Nephron progenitor cell (in vitro differentiated cells): ENCODE data around the gene DZIP1.

Experiments
- DNase-seq: peaks from one replicate; pipeline ENCODE4 v3.0.0; 2021
- H3K27ac Mint-ChIP-seq: 2 replicates; pipeline ENCODE4 v1.8.0; 2021; ENCODE audit warnings: mild to moderate bottlenecking, moderate library complexity, mixed read lengths
- H3K27me3 Mint-ChIP-seq: 2 replicates; pipeline ENCODE4 v1.8.0; 2021; ENCODE audit warnings: mild to moderate bottlenecking, low read depth, mixed read lengths; ENCODE audit not compliant: poor library complexity
- H3K36me3 Mint-ChIP-seq: 2 replicates; pipeline ENCODE4 v1.8.0; 2021; ENCODE audit warnings: low read depth, mixed read lengths
- H3K4me1 Mint-ChIP-seq: 2 replicates; pipeline ENCODE4 v1.8.0; 2021; ENCODE audit warnings: mixed read lengths
- H3K4me3 Mint-ChIP-seq: 2 replicates; pipeline ENCODE4 v1.8.0; 2021; ENCODE audit warnings: mild to moderate bottlenecking, moderate library complexity, mixed read lengths
- H3K9me3 Mint-ChIP-seq: 2 replicates; pipeline ENCODE4 v1.8.0; 2021; ENCODE audit warnings: mild to moderate bottlenecking, moderate library complexity, mixed read lengths
- TF ChIP-seq, protein P1 (sequence below): fragments of 200-600 bp; sonication (generic); IDR thresholded peaks from 2 replicates; pipeline ENCODE4 v1.5.0; 2021; ENCODE audit warnings: antibody characterized with exemption

DZIP1 gene

GRCh38 chr13:95535243-95535642 is 109.3 kb downstream of the DZIP1 start:
- TF ChIP-seq, protein P1, sequence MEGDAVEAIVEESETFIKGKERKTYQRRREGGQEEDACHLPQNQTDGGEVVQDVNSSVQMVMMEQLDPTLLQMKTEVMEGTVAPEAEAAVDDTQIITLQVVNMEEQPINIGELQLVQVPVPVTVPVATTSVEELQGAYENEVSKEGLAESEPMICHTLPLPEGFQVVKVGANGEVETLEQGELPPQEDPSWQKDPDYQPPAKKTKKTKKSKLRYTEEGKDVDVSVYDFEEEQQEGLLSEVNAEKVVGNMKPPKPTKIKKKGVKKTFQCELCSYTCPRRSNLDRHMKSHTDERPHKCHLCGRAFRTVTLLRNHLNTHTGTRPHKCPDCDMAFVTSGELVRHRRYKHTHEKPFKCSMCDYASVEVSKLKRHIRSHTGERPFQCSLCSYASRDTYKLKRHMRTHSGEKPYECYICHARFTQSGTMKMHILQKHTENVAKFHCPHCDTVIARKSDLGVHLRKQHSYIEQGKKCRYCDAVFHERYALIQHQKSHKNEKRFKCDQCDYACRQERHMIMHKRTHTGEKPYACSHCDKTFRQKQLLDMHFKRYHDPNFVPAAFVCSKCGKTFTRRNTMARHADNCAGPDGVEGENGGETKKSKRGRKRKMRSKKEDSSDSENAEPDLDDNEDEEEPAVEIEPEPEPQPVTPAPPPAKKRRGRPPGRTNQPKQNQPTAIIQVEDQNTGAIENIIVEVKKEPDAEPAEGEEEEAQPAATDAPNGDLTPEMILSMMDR, result no peak
- Mint-ChIP-seq H3K36me3 (no peaks in the 10 kb centered on the region), H3K9me3 (no peaks in the 10 kb centered on the region), H3K4me1 (peaks cover 7% of the 10 kb centered on the region), H3K4me3 (no peak overlapping the region), H3K27me3 (peaks cover 6% of the 10 kb centered on the region), H3K27ac (no peak overlapping the region)
- DNase-seq, result no peak

GRCh38 chr13:95533545-95534160 is 110.9 kb downstream of the DZIP1 start:
- peak; percentile 36 for DNase-seq
- peaks cover 7% of the 10 kb centered on the region for H3K4me1 Mint-ChIP-seq
- no peak overlapping the region for H3K27ac Mint-ChIP-seq
- peaks cover 3% of the 10 kb centered on the region for H3K27me3 Mint-ChIP-seq
- TF ChIP-seq, protein P1, result no peak
- no peak overlapping the region for H3K4me3 Mint-ChIP-seq
- no peaks in the 10 kb centered on the region for H3K36me3 Mint-ChIP-seq
- H3K9me3 Mint-ChIP-seq, result no peaks in the 10 kb centered on the region

DNA sequence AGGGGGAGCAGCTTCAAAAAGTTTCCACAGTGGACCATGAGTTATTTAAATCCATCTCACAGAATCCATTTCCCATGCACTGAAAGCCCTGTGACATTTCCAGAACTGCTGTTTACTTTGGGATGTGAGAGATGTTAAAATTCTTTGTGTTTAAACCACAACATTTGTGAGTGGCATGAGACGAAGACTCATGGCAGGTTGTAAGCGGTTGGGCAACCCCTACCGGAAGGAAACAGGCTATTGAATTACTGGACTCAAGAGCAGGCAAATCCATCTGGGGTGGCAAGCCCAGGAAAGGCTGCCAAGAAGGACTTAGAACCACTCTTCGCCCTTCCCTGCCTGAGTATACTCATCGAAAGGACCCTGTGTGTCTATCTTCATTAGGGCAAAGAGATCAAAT is 114.3 kb downstream of the DZIP1 start:
- no peak for DNase-seq
- Mint-ChIP-seq H3K36me3 (no peaks in the 10 kb centered on the region), H3K9me3 (peaks cover 8% of the 10 kb centered on the region), H3K4me3 (no peak overlapping the region), H3K27me3 (no peaks in the 10 kb centered on the region), H3K27ac (peak overlapping the region; percentile 58), H3K4me1 (peaks cover 7% of the 10 kb centered on the region)
- TF ChIP-seq, protein P1, result no peak
